ENCODE results near the gene DAPK2. TPM values are rescaled to one million over a fixed set of nuclear protein-coding genes. Genes with fewer than 3 reads are reported as not detected.

The DAPK2 gene
- total and polyA plus RNA-seq, 2 of the 13 experiments (the other 11 are each of a cell fraction or from before 2014, with no cell fraction given) = 0.33 to 0.63 TPM

DNA sequence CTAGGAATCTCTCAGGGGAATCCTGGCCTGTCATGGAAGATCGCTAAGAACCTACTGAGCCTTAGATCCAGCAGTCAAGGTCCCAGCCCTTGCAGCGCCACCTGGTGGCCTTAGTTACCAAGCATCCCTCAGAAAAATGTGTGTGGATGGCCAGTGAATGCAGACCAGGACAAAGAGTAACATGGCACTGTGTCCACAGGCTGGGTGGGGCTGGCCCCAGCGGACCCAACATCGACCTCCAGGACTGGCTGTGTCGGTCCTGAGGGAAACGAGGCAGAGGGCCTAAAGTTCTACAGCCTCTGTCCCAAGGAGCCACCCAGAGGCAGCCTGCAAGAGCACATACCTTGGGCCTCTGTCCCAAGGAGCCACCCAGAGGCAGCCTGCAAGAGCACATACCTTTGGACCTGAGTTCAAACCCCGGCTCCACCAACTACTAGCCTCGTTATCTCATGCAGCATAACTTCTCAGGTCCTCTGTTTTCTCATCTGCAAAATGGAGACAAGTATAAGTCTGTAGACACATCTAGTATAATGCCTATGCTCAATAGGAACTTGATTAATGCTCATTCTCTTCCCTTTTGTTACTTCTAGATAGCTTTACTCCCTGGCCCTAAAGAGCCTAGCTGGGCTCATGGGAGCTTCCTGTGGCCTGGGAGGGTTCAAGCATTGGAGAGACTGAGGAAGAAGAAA is 155.1 kb downstream of the DAPK2 start (continued):
- TF ChIP-seq, protein P1, sequence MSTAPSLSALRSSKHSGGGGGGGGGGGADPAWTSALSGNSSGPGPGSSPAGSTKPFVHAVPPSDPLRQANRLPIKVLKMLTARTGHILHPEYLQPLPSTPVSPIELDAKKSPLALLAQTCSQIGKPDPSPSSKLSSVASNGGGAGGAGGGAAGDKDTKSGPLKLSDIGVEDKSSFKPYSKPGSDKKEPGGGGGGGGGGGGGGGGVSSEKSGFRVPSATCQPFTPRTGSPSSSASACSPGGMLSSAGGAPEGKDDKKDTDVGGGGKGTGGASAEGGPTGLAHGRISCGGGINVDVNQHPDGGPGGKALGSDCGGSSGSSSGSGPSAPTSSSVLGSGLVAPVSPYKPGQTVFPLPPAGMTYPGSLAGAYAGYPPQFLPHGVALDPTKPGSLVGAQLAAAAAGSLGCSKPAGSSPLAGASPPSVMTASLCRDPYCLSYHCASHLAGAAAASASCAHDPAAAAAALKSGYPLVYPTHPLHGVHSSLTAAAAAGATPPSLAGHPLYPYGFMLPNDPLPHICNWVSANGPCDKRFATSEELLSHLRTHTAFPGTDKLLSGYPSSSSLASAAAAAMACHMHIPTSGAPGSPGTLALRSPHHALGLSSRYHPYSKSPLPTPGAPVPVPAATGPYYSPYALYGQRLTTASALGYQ (CRISPR knock-in tag; IDR thresholded peaks at IDR 0.05) = no peak
- TF ChIP-seq, protein P2, sequence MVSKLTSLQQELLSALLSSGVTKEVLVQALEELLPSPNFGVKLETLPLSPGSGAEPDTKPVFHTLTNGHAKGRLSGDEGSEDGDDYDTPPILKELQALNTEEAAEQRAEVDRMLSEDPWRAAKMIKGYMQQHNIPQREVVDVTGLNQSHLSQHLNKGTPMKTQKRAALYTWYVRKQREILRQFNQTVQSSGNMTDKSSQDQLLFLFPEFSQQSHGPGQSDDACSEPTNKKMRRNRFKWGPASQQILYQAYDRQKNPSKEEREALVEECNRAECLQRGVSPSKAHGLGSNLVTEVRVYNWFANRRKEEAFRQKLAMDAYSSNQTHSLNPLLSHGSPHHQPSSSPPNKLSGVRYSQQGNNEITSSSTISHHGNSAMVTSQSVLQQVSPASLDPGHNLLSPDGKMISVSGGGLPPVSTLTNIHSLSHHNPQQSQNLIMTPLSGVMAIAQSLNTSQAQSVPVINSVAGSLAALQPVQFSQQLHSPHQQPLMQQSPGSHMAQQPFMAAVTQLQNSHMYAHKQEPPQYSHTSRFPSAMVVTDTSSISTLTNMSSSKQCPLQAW (CRISPR knock-in tag; IDR thresholded peaks at IDR 0.05) = no peak
- TF ChIP-seq ASH2L (IDR thresholded peaks at IDR 0.05; ENCODE audit: insufficient read length, low read depth, low read length) (no peak), ZNF350 (CRISPR knock-in tag; IDR thresholded peaks at IDR 0.05; ENCODE audit: borderline replicate concordance, low read depth) (no peak), KLF9 (CRISPR knock-in tag; IDR thresholded peaks at IDR 0.05; ENCODE audit: low read depth) (no peak), RAD51 (IDR thresholded peaks at IDR 0.05; ENCODE audit: borderline replicate concordance) (no peak), CREM (IDR thresholded peaks at IDR 0.05) (no peak), CREM (CRISPR knock-in tag; IDR thresholded peaks at IDR 0.05) (no peak), ZSCAN9 (CRISPR knock-in tag; IDR thresholded peaks at IDR 0.05; ENCODE audit: borderline replicate concordance) (no peak), KLF6 (CRISPR knock-in tag; IDR thresholded peaks at IDR 0.05) (no peak), STAG1 (CRISPR knock-in tag; IDR thresholded peaks at IDR 0.05) (peak; percentile 84), ZNF768 (CRISPR knock-in tag; IDR thresholded peaks at IDR 0.05) (peak; percentile 29; the same call in 1 of the 2 replicates), PRPF4 (IDR thresholded peaks at IDR 0.05; ENCODE audit: low read depth, low read length, poor library complexity, severe bottlenecking) (no peak), ZNF543 (CRISPR knock-in tag; IDR thresholded peaks at IDR 0.05) (no peak), SP140L (CRISPR knock-in tag; IDR thresholded peaks at IDR 0.05; ENCODE audit: borderline replicate concordance) (no peak), HOXA7 (CRISPR knock-in tag; IDR thresholded peaks at IDR 0.05) (no peak), ZNF382 (CRISPR knock-in tag; IDR thresholded peaks at IDR 0.05; ENCODE audit: borderline replicate concordance) (no peak)
- TF ChIP-seq, protein P3, sequence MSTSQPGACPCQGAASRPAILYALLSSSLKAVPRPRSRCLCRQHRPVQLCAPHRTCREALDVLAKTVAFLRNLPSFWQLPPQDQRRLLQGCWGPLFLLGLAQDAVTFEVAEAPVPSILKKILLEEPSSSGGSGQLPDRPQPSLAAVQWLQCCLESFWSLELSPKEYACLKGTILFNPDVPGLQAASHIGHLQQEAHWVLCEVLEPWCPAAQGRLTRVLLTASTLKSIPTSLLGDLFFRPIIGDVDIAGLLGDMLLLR (CRISPR knock-in tag; IDR thresholded peaks at IDR 0.05) = no peak
- TF ChIP-seq, protein P4, sequence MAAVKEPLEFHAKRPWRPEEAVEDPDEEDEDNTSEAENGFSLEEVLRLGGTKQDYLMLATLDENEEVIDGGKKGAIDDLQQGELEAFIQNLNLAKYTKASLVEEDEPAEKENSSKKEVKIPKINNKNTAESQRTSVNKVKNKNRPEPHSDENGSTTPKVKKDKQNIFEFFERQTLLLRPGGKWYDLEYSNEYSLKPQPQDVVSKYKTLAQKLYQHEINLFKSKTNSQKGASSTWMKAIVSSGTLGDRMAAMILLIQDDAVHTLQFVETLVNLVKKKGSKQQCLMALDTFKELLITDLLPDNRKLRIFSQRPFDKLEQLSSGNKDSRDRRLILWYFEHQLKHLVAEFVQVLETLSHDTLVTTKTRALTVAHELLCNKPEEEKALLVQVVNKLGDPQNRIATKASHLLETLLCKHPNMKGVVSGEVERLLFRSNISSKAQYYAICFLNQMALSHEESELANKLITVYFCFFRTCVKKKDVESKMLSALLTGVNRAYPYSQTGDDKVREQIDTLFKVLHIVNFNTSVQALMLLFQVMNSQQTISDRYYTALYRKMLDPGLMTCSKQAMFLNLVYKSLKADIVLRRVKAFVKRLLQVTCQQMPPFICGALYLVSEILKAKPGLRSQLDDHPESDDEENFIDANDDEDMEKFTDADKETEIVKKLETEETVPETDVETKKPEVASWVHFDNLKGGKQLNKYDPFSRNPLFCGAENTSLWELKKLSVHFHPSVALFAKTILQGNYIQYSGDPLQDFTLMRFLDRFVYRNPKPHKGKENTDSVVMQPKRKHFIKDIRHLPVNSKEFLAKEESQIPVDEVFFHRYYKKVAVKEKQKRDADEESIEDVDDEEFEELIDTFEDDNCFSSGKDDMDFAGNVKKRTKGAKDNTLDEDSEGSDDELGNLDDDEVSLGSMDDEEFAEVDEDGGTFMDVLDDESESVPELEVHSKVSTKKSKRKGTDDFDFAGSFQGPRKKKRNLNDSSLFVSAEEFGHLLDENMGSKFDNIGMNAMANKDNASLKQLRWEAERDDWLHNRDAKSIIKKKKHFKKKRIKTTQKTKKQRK (IDR thresholded peaks at IDR 0.05; ENCODE audit: low read length) = no peak
- TF ChIP-seq, protein P5, sequence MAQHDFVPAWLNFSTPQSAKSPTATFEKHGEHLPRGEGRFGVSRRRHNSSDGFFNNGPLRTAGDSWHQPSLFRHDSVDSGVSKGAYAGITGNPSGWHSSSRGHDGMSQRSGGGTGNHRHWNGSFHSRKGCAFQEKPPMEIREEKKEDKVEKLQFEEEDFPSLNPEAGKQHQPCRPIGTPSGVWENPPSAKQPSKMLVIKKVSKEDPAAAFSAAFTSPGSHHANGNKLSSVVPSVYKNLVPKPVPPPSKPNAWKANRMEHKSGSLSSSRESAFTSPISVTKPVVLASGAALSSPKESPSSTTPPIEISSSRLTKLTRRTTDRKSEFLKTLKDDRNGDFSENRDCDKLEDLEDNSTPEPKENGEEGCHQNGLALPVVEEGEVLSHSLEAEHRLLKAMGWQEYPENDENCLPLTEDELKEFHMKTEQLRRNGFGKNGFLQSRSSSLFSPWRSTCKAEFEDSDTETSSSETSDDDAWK (CRISPR knock-in tag; IDR thresholded peaks at IDR 0.05) = no peak
- TF ChIP-seq, protein P6, sequence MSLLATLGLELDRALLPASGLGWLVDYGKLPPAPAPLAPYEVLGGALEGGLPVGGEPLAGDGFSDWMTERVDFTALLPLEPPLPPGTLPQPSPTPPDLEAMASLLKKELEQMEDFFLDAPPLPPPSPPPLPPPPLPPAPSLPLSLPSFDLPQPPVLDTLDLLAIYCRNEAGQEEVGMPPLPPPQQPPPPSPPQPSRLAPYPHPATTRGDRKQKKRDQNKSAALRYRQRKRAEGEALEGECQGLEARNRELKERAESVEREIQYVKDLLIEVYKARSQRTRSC (CRISPR knock-in tag; IDR thresholded peaks at IDR 0.05; ENCODE audit: low read depth) = no peak

Measured in HepG2 (cell line).